Measurements from ENCODE around the gene FNTB.

DNA sequence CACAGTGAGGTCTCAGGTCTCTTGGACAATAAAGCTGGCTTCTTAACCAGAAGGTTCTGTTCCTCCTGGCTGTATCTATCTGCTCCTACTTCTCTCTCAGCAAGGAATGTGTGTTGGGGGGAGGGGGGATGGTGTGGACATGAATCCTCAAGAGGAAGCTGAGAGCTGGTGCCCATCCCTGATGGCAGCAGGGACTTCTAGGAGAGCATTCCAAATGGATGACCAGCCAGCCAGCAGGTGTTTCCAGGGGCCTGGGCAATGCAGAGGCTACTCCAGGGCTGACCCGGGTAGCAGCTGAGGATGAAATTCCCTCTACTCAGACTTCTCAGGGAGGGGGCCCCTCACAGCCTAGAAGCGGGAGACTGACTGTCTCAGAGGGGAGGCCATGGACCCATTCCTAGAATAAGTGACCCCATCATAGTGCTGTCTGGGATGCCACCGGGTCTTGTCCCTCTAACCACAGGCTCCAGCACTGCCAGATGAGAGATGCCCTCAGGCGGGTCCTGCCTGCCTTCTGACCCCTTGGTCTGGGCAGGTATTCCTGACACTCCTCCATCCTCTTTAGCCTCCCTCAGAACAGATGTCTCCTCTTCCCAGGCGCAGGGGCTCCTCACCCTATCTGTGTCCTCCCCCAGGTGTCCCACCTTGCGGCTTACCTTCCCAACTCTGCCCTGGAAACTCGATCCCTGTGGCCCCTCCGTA lies 15.8 kb upstream of the FNTB start:
- TF ChIP-seq, protein P1, sequence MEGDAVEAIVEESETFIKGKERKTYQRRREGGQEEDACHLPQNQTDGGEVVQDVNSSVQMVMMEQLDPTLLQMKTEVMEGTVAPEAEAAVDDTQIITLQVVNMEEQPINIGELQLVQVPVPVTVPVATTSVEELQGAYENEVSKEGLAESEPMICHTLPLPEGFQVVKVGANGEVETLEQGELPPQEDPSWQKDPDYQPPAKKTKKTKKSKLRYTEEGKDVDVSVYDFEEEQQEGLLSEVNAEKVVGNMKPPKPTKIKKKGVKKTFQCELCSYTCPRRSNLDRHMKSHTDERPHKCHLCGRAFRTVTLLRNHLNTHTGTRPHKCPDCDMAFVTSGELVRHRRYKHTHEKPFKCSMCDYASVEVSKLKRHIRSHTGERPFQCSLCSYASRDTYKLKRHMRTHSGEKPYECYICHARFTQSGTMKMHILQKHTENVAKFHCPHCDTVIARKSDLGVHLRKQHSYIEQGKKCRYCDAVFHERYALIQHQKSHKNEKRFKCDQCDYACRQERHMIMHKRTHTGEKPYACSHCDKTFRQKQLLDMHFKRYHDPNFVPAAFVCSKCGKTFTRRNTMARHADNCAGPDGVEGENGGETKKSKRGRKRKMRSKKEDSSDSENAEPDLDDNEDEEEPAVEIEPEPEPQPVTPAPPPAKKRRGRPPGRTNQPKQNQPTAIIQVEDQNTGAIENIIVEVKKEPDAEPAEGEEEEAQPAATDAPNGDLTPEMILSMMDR (IDR thresholded peaks at IDR 0.05; ENCODE audit: low read depth, low read length): no peak
- TF ChIP-seq EZH2phosphoT487 (IDR thresholded peaks at IDR 0.05; ENCODE audit: low read depth): no peak
